ENCODE data around the gene SYNGR1. TPM values are rescaled to one million over a fixed set of nuclear protein-coding genes. Genes with fewer than 3 reads are reported as not detected.

SYNGR1 gene
- total RNA-seq, 1 donor from 2014 or later, result 11.0 TPM

DNA sequence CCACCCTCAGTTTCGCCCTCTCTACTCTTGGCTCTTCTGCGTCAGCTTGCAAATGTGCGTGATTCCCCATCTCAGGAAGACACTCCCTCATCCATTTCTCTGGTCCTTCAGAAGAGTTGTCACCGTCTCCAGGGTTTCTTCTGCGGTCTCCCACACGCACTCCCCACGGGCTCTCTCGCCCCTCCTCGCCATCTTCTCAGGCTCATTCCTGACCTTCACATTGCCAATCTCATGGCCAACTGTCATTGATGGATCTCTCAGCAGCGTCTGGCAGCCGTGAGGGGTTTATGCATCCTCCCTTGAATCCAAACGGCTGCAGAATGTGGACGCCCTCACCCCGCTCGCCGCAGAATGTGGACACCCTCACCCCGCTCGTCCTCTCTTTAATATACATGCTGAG is 10.5 kb downstream of the SYNGR1 start:
- no peak overlapping the region for H3K4me2 ChIP-seq
- H3K27ac Mint-ChIP-seq, result peak overlapping the region; percentile 16

DNA sequence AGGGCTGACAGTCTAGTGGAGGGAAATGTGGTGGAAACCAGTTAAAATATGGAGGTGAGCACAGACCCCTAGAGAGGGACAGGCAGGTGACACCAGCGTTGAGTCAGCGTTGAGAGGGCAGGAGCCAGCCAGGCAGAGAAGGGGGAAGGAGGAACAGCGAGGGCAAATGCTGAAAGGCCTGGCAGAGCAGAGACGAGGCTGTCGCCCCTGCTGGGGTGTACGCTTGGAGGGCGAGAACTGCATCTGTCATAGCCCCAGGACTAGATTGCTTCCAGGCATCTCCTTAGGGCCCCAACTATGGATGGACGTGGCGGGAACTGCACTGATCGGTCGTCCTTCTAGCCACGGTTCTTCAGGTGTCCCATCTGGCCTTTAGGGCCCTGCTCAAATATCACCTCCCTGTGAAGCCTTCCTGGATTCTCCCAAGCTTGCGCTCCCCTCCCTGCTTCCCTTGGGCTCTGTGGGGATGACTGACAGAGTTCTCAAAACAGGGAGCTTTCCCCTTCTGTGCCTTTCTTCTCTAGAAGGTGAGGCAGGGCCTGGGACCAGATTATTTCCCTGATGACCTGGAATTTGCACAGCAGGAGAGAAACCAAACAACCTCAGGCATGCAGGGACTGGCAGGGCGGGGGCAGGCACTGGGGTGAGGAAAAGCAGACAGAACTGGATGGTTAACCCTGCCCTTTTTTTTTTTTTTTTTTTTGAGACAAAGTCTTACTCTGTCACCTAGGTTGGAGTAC is 11.1 kb downstream of the SYNGR1 start:
- Mint-ChIP-seq H3K4me3 (no peak overlapping the region), H3K4me1 (peaks cover 37% of the 10 kb centered on the region), H3K27me3 (ENCODE audit: insufficient read depth, low read depth) (peaks cover 4% of the 10 kb centered on the region), H3K36me3 (peaks cover 15% of the 10 kb centered on the region), H3K27ac (peak overlapping the region; percentile 16), H3K9me3 (no peaks in the 10 kb centered on the region)
- Histone ChIP-seq H3K27me3 (no peaks in the 10 kb centered on the region), H3K9me3 (ENCODE audit: low read depth) (no peaks in the 10 kb centered on the region), H3K4me1 (peaks cover 13% of the 10 kb centered on the region), H3F3A (ENCODE audit: low read depth) (peaks cover 11% of the 10 kb centered on the region), H3K4me2 (no peak overlapping the region), H3K36me3 (no peaks in the 10 kb centered on the region), H4K20me1 (ENCODE audit: low read depth) (peaks cover 39% of the 10 kb centered on the region), H3K79me2 (ENCODE audit: low read depth) (no peaks in the 10 kb centered on the region), H3K4me3 (no peak overlapping the region), H3K27ac (no peak overlapping the region), H2AFZ (replicated peaks) (no peak overlapping the region), H3K9ac (no peak overlapping the region)
- TF ChIP-seq EZH2 (IDR thresholded peaks at IDR 0.05) (no peak), EZH2phosphoT487 (IDR thresholded peaks at IDR 0.05) (no peak)
- TF ChIP-seq, protein P1, sequence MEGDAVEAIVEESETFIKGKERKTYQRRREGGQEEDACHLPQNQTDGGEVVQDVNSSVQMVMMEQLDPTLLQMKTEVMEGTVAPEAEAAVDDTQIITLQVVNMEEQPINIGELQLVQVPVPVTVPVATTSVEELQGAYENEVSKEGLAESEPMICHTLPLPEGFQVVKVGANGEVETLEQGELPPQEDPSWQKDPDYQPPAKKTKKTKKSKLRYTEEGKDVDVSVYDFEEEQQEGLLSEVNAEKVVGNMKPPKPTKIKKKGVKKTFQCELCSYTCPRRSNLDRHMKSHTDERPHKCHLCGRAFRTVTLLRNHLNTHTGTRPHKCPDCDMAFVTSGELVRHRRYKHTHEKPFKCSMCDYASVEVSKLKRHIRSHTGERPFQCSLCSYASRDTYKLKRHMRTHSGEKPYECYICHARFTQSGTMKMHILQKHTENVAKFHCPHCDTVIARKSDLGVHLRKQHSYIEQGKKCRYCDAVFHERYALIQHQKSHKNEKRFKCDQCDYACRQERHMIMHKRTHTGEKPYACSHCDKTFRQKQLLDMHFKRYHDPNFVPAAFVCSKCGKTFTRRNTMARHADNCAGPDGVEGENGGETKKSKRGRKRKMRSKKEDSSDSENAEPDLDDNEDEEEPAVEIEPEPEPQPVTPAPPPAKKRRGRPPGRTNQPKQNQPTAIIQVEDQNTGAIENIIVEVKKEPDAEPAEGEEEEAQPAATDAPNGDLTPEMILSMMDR (IDR thresholded peaks at IDR 0.05), result no peak
- peak; percentile 41 for DNase-seq (ENCODE audit: low spot score)

More for the DNA sequence above, 10.5 kb downstream of the SYNGR1 start:
- no peak overlapping the region for H3K27ac ChIP-seq
- TF ChIP-seq, protein P1 (IDR thresholded peaks at IDR 0.05), result no peak
- TF ChIP-seq EZH2phosphoT487 (IDR thresholded peaks at IDR 0.05), result no peak
- no peak for TF ChIP-seq EZH2 (IDR thresholded peaks at IDR 0.05)
- no peak overlapping the region for H3K9ac ChIP-seq
- no peaks in the 10 kb centered on the region for H3K9me3 ChIP-seq (ENCODE audit: low read depth)
- no peak overlapping the region for H2AFZ ChIP-seq (replicated peaks)
- peaks cover 15% of the 10 kb centered on the region for H3K36me3 Mint-ChIP-seq
- H3K4me1 ChIP-seq, result peaks cover 13% of the 10 kb centered on the region
- H3K9me3 Mint-ChIP-seq, result no peaks in the 10 kb centered on the region
- H3K27me3 ChIP-seq, result no peaks in the 10 kb centered on the region
- H3K27me3 Mint-ChIP-seq (ENCODE audit: insufficient read depth, low read depth), result peaks cover 4% of the 10 kb centered on the region
- no peak overlapping the region for H3K4me3 ChIP-seq
- H3K36me3 ChIP-seq, result no peaks in the 10 kb centered on the region
- H3K4me3 Mint-ChIP-seq, result no peak overlapping the region
- H3F3A ChIP-seq (ENCODE audit: low read depth), result peaks cover 11% of the 10 kb centered on the region
- peaks cover 38% of the 10 kb centered on the region for H4K20me1 ChIP-seq (ENCODE audit: low read depth)
- peaks cover 37% of the 10 kb centered on the region for H3K4me1 Mint-ChIP-seq
- no peak for DNase-seq (ENCODE audit: low spot score)
- H3K79me2 ChIP-seq (ENCODE audit: low read depth), result no peaks in the 10 kb centered on the region

DNA sequence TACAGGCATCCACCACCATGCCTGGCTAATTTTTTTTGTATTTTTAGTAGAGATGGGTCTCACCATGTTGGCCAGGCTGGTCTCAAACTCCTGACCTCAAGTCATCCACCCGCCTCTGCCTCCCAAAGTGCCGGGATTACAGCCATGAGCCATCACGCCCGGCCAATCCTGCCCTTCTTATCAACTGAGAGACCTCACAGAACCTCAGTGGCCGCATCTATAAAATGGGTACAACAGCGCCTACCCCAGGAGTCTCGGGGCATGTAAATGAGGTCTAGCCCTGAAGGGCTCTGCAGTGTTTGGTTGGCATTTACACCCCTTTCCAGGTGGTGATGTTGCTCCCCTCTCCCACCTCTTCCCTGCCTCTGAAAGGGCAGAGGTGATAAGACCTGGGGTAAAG is 11.7 kb downstream of the SYNGR1 start:
- no peak for DNase-seq (ENCODE audit: low spot score)
- no peaks in the 10 kb centered on the region for H3K36me3 ChIP-seq
- no peak overlapping the region for H3K27ac Mint-ChIP-seq

More for the DNA sequence above, 11.7 kb downstream of the SYNGR1 start:
- H3K36me3 Mint-ChIP-seq, result peaks cover 15% of the 10 kb centered on the region
- Histone ChIP-seq H4K20me1 (ENCODE audit: low read depth) (peaks cover 39% of the 10 kb centered on the region), H3F3A (ENCODE audit: low read depth) (peaks cover 11% of the 10 kb centered on the region), H3K4me2 (no peak overlapping the region), H3K4me3 (no peak overlapping the region), H3K27ac (no peak overlapping the region), H3K27me3 (no peaks in the 10 kb centered on the region), H3K9ac (no peak overlapping the region), H3K9me3 (ENCODE audit: low read depth) (no peaks in the 10 kb centered on the region), H2AFZ (replicated peaks) (no peak overlapping the region), H3K79me2 (ENCODE audit: low read depth) (no peaks in the 10 kb centered on the region), H3K4me1 (peaks cover 13% of the 10 kb centered on the region)
- H3K27me3 Mint-ChIP-seq (ENCODE audit: insufficient read depth, low read depth), result peaks cover 2% of the 10 kb centered on the region
- H3K4me1 Mint-ChIP-seq, result peaks cover 35% of the 10 kb centered on the region
- H3K9me3 Mint-ChIP-seq, result no peaks in the 10 kb centered on the region
- no peak overlapping the region for H3K4me3 Mint-ChIP-seq
- TF ChIP-seq, protein P1 (IDR thresholded peaks at IDR 0.05), result no peak
- TF ChIP-seq EZH2phosphoT487 (IDR thresholded peaks at IDR 0.05), result no peak
- no peak for TF ChIP-seq EZH2 (IDR thresholded peaks at IDR 0.05)
